Measurements from ENCODE around the gene HLA-DRB1. TPM values are rescaled to one million over a fixed set of nuclear protein-coding genes. Genes with fewer than 3 reads are reported as not detected.

HLA-DRB1 gene
- total and polyA plus RNA-seq, 2 donors (not counting 3 experiments of a cell fraction or from before 2014, with no cell fraction given): not detected

- TF ChIP-seq FOS (IDR thresholded peaks at IDR 0.05; ENCODE audit: borderline replicate concordance, insufficient read depth, low read length) (no peak), JUN (IDR thresholded peaks at IDR 0.05; ENCODE audit: borderline replicate concordance, insufficient read depth, insufficient read length, low read depth) (no peak), MAX (IDR thresholded peaks at IDR 0.05; ENCODE audit: insufficient read depth, insufficient read length) (no peak)
- Histone ChIP-seq H3K9me1 (replicated peaks; ENCODE audit: control insufficient read depth, extremely low read depth, insufficient read depth, low read length) (no peaks in the 10 kb centered on the region), H2AFZ (ENCODE audit: low read depth, low read length) (no peak overlapping the region), H3K4me3 (replicated peaks in 1 of 3; ENCODE audit: insufficient read depth in 1 of 3, low read depth in 1 of 3, low read length in 3 of 3) (no peak overlapping the region), H3K4me2 (ENCODE audit: insufficient read depth, low read length) (no peak overlapping the region), H3K9me3 (replicated peaks; ENCODE audit: control insufficient read depth, insufficient read depth, low read length) (no peaks in the 10 kb centered on the region), H3K27ac (ENCODE audit: insufficient read depth, low read depth, low read length) (no peak overlapping the region), H3K79me2 (ENCODE audit: control insufficient read depth, insufficient read depth, low read length) (no peaks in the 10 kb centered on the region), H4K20me1 (replicated peaks; ENCODE audit: control insufficient read depth, extremely low read depth, insufficient read depth, low read length) (no peaks in the 10 kb centered on the region), H3K36me3 (ENCODE audit: control insufficient read depth in 2 of 2, extremely low read depth in 1 of 2, insufficient read depth in 2 of 2, low read length in 2 of 2) (no peaks in the 10 kb centered on the region), H3K9ac (replicated peaks; ENCODE audit: extremely low read depth, insufficient read depth, low read length) (no peak overlapping the region), H3K4me1 (ENCODE audit: control insufficient read depth, extremely low read depth, insufficient read depth, low read length) (no peaks in the 10 kb centered on the region), H3K27me3 (ENCODE audit: control insufficient read depth in 2 of 2, insufficient read depth in 2 of 2, low read length in 2 of 2) (peaks cover 0 to 4% of the 10 kb centered on the region in 2 experiments)
- DNase-seq (ENCODE audit: low read depth, low spot score) (no peak), FAIRE-seq (no peak)
- ChIA-PET CTCF (no interaction called here), POLR2A (no interaction called here)
- intact Hi-C loops (cut with micrococcal nuclease): no loop called here
- BruUV-seq (replicated peaks): no TSS peak
- dilution Hi-C loops (cut with MboI; ENCODE audit: extremely low pct_ligation_motif_present, low sequenced_read_pairs): no loop called here
Observed at GRCh38 chr6:32613475-32613874, 23.8 kb upstream of the HLA-DRB1 start.

- BruUV-seq (replicated peaks): no TSS peak
Observed at GRCh38 chr6:32610682-32611296, 21.1 kb upstream of the HLA-DRB1 start.

More at GRCh38 chr6:32610682-32611296, 21.1 kb upstream of the HLA-DRB1 start:
- peaks cover 0 to 8% of the 10 kb centered on the region in 2 experiments for H3K27me3 ChIP-seq (ENCODE audit: control insufficient read depth in 2 of 2, insufficient read depth in 2 of 2, low read length in 2 of 2)
- no peak overlapping the region for H2AFZ ChIP-seq (ENCODE audit: low read depth, low read length)
- intact Hi-C loops (cut with micrococcal nuclease) (no loop called here), dilution Hi-C loops (cut with MboI; ENCODE audit: extremely low pct_ligation_motif_present, low sequenced_read_pairs) (no loop called here)
- H4K20me1 ChIP-seq (replicated peaks; ENCODE audit: control insufficient read depth, extremely low read depth, insufficient read depth, low read length): no peaks in the 10 kb centered on the region
- POLR2A ChIA-PET: no interaction called here
- FAIRE-seq (peak; percentile 12), DNase-seq (ENCODE audit: low read depth, low spot score) (no peak)
- no peaks in the 10 kb centered on the region for H3K9me1 ChIP-seq (replicated peaks; ENCODE audit: control insufficient read depth, extremely low read depth, insufficient read depth, low read length)
- H3K4me1 ChIP-seq (ENCODE audit: control insufficient read depth, extremely low read depth, insufficient read depth, low read length): no peaks in the 10 kb centered on the region
- no peak overlapping the region for H3K27ac ChIP-seq (ENCODE audit: insufficient read depth, low read depth, low read length)
- no peak overlapping the region for H3K4me2 ChIP-seq (ENCODE audit: insufficient read depth, low read length)
- no peak overlapping the region for H3K9ac ChIP-seq (replicated peaks; ENCODE audit: extremely low read depth, insufficient read depth, low read length)
- no peak for TF ChIP-seq JUN (IDR thresholded peaks at IDR 0.05; ENCODE audit: borderline replicate concordance, insufficient read depth, insufficient read length, low read depth)
- TF ChIP-seq MYC (IDR thresholded peaks at IDR 0.05; ENCODE audit: low read depth, low read length): no peak
- no peak for TF ChIP-seq EZH2 (IDR thresholded peaks at IDR 0.05; ENCODE audit: borderline replicate concordance, low read depth, low read length, severe bottlenecking)
- TF ChIP-seq GATA2 (IDR thresholded peaks at IDR 0.05; ENCODE audit: insufficient read depth, insufficient read length, low read depth, low read length): no peak
- no peak for TF ChIP-seq CTCF (IDR thresholded peaks at IDR 0.05; ENCODE audit: extremely low read depth in 1 of 2, insufficient read depth in 1 of 2, low read depth in 1 of 2, low read length in 2 of 2)
- TF ChIP-seq MAX (IDR thresholded peaks at IDR 0.05; ENCODE audit: insufficient read depth, insufficient read length): no peak
- no peak for TF ChIP-seq FOS (IDR thresholded peaks at IDR 0.05; ENCODE audit: borderline replicate concordance, insufficient read depth, low read length)
- TF ChIP-seq POLR2AphosphoS5 (IDR thresholded peaks at IDR 0.05; ENCODE audit: insufficient read depth, low read depth, low read length): no peak
- TF ChIP-seq POLR2A (IDR thresholded peaks at IDR 0.05; ENCODE audit: low read depth, low read length): no peak
- no peaks in the 10 kb centered on the region for H3K9me3 ChIP-seq (replicated peaks; ENCODE audit: control insufficient read depth, insufficient read depth, low read length)
- no peaks in the 10 kb centered on the region for H3K36me3 ChIP-seq (ENCODE audit: control insufficient read depth in 2 of 2, extremely low read depth in 1 of 2, insufficient read depth in 2 of 2, low read length in 2 of 2)
- no peak overlapping the region for H3K4me3 ChIP-seq (replicated peaks in 1 of 3; ENCODE audit: insufficient read depth in 1 of 3, low read depth in 1 of 3, low read length in 3 of 3)
- CTCF ChIA-PET: no interaction called here
- no peaks in the 10 kb centered on the region for H3K79me2 ChIP-seq (ENCODE audit: control insufficient read depth, insufficient read depth, low read length)
